ENCODE measurements around the gene TRPT1.

Gene TRPT1

GRCh38 chr11:64176751-64177150 is 49.2 kb downstream of the TRPT1 start:
- H3K4me1 ChIP-seq (ENCODE audit: control insufficient read depth, insufficient read depth, low read length): peaks cover 14% of the 10 kb centered on the region
- no peaks in the 10 kb centered on the region for H3K27me3 ChIP-seq (replicated peaks; ENCODE audit: control insufficient read depth, insufficient read depth, low read length)
- no peaks in the 10 kb centered on the region for H3K36me3 ChIP-seq (ENCODE audit: control insufficient read depth, insufficient read depth, low read length, severe bottlenecking)
- DNase-seq (ENCODE audit: low read depth): no peak
- no peak overlapping the region for H3K9ac ChIP-seq (ENCODE audit: low read length)
- H3K4me3 ChIP-seq (ENCODE audit: low read length): no peak overlapping the region
- peaks cover 8% of the 10 kb centered on the region for H3K9me3 ChIP-seq (ENCODE audit: control insufficient read depth, low read length)
